ENCODE data around the gene ICAM2.
A peak's percentile ranks its signal among the peaks of the same experiment; 100 is the strongest.

The ICAM2 gene

GRCh38 chr17:63975541-63976092, 44.8 kb downstream of the ICAM2 start:
- DNase-seq (ENCODE audit: low read depth in 2 of 2): no peak

DNA sequence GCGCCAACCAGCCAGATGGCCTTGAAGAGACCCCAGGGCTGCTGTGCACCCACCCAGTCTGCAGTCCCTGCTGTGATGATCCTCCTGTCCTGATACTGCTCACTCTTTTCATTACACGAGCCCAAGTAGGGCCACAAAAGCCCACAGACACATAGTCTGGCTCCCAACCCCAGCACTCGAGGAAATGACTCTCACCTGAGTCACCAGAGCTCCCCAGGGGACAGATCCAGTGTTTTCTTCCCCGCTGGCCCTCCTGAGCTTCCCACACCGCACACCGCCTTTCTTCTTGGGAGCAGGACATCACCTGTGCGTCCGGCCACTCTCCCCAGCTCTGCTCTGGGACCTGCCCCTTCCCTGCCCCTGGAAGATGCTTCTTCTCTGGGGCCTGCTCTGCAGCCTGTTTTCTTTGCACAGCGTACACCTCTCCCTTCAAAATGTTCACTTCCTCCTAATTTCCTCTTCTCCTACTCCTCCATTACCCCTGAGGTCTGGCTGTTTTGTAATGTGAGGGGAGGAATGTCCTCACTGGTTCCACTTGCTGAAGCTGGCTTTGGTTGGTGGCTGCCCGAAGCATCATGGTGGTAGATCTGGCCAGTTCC, 45.7 kb downstream of the ICAM2 start:
- no peak for DNase-seq (ENCODE audit: low read depth in 2 of 2)

- DNase-seq (ENCODE audit: low read depth in 2 of 2): no peak
Measured at GRCh38 chr17:63973930-63974593, 46.4 kb downstream of the ICAM2 start.

- no peak for DNase-seq (ENCODE audit: low read depth in 2 of 2)
Measured at GRCh38 chr17:63973247-63973646, 47.2 kb downstream of the ICAM2 start.

DNA sequence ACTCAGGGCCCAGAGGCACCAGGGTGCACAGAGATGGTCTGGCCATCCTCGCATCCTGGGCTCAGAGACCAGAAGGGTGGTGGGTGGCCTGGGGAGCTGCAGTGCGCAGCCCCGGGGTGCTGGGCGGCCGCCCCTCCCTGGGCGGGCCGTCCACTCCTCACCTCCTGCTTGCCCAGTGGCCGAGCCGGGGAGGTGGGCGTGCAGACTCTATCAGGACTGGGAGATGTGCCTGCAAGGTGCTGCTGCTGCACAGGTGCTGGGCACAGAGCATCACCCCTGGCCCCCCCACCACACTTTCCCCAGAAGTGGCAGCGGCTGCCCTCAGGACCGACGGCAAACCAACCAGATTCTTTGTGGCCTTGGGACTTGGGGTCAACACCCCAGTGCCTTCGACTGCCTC, 47.6 kb downstream of the ICAM2 start, which contains the start of gene SCN4A:
Gene SCN4A (minus strand): TSS at position 123 of the 400 bp plus-strand sequence. CDS start 77 bp downstream, at position 46.
- DNase-seq (ENCODE audit: low read depth in 2 of 2): no peak

- DNase-seq (ENCODE audit: low read depth in 2 of 2): no peak
Measured at GRCh38 chr17:63969278-63969677, 51.2 kb downstream of the ICAM2 start.

DNA sequence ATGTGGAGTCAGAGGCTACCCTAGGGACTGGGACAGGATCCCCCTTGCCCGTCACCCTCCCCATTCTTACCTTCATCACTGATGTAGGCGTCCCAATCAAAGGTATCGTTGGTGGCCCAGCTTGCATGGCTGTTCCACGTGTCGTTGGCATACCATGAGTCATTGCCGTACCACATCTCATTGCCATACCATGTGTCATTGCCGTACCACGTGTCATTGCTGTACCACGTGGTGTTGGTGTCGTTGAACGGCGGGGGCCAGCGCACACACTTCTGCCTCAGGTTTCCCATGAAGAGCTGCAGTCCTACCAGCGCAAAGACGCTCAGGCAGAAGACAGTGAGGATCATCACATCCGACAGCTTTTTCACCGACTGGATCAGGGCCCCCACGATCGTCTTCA, 52.5 kb downstream of the ICAM2 start:
- no peak for DNase-seq (ENCODE audit: low read depth in 2 of 2)

DNA sequence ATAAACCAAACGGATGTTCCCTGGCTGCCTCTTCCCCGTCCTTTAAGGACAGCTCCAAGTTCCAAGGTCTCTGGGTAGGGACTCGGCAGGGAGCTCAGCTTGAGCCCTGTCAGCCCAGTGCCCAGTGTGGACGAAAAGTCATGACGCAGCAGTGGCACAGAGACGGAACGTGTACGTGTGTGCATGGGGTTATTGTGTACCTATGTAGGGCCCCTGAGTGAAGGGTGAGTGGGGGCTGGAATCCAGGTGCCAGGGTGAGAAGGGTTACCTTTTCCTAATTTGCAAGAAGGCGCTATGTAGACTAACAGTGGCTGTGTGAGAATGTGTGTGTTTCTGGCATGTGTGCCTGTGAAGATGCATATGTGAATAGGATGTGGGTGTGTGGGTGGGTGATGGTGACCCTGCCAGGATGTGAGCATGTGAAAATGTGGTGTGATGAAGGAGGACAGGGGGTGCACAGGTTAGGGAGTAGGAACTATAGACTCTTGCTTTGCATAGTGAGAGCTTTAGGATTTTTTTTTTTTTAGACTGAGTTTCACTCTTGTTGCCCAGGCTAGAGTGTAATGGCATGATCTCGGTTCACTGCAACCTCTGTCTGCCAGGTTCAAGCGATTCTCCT, 53.7 kb downstream of the ICAM2 start:
- no peak for DNase-seq (ENCODE audit: low read depth in 2 of 2)

DNA sequence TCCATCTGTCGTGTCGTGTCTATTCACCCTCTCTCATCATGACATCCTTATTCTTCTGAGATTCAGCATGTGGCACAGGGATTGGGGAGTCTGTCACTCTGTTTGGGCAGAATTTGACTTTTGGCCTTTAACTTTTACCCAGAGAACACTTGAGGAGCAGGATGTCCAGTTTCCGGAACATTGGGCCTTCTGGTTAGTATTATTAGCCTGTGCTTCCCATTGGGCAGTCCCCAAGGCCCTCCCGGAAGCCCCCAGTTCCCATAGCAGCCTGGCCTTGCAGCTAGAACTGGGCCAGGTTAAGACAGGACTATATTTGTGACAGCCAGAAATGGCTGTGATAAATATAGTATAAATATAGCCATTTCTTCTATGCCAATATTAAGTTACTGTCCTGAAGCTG, 57.3 kb downstream of the ICAM2 start:
- DNase-seq (ENCODE audit: low read depth in 2 of 2): no peak

GRCh38 chr17:63962298-63962744, 58.1 kb downstream of the ICAM2 start:
- no peak for DNase-seq (ENCODE audit: low read depth in 2 of 2)

GRCh38 chr17:63961355-63962212, 58.8 kb downstream of the ICAM2 start:
- DNase-seq (ENCODE audit: low read depth in 2 of 2): peak in 1 of 2 donors; percentile 32

- no peak for DNase-seq (ENCODE audit: low read depth in 2 of 2)
Measured at GRCh38 chr17:63960430-63960829, 60.0 kb downstream of the ICAM2 start.

DNA sequence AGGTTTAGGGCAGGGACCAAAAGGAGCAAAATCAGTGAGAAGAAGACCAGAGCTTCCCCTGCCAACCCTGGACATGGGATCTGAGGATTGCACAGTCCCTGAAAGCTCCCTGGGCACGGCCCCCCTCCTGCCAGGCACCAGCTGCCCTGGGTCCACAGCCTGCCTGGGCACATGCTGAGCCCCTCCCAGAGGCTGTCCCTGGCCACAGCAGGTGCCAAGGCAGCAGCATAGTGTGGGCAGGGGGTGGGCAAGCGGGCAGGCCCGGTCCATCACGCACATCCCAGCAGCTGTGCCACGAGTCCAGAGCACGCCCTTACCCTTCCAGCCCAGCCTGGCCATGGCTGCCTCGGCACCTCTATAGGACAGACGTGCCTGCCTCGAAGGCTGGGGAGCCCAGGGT, 60.4 kb downstream of the ICAM2 start:
- DNase-seq (ENCODE audit: low read depth in 2 of 2): no peak

DNA sequence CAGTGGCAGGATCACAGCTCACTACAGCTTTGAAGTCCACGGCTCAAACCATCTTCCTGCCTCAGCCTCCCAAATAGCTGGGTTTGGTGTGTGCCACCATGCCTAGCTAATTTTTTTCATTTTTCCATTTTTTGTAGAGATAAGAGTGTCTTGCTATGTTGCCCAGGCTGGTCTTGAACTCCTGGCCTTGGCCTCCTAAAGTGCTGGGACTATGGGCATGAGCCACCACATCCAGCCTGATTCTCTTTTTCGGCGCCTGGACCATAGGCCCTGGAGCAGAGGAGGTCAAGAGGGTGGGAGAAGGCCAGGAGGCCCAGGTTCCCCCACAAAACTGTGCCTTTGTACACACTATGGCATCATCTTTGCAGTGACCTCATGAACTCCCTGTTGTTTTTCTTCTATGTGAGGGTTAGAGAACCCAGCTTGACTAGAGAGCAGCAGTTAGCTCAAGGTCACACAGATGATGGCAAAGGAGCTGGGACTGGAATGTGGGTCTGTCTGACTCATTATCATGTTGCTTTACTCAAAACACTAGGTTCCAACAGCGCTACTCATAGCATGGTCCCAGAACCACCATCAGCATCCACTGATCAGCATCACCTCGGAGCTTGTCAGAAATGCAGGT, 64.0 kb downstream of the ICAM2 start:
- DNase-seq (ENCODE audit: low read depth in 2 of 2): no peak

DNA sequence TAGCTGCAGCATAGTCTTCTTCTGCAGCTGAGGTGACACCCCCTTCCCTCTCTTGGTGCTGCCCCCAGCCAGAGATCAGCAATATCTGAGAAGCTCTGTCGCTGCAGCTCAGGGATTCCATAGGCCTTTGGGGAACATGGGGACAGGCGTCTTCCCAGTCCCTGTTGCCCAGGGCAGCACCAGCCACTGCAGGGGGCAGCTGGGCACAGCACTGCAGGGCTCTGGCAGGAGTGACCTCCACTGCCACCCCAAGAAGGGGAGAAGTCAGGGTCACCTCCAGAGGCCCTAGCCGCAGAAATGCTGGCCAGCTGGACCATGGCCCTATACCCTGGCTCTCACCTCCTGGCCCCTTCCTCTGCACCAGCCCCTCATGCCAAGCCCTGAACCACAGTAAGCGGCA, 64.6 kb downstream of the ICAM2 start:
- DNase-seq (ENCODE audit: low read depth in 2 of 2): no peak

DNA sequence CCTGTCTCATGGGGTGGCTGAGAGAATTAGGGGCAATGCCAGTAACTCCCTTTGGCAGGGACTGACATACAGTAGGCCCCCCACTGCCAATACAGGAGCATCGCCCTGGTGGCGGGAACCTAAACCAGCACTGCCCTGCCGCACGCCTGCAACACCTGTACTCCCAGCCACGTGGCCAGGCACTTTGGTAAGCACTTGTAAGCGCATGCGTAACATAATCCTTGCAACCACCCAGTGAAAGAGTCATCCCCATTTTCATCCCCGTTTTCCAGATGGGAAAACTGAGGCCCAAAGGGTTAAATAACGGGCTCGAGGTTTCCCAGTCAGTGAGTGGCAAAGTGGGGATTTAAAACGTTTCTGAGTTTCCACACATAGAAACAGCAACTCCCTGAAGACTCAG, 65.2 kb downstream of the ICAM2 start:
- DNase-seq (ENCODE audit: low read depth in 2 of 2): no peak

GRCh38 chr17:63954402-63955063, 65.9 kb downstream of the ICAM2 start:
- DNase-seq (ENCODE audit: low read depth in 2 of 2): no peak
